Activated CD4-positive, CD25-positive, alpha-beta regulatory T cell treated with anti-CD3 and anti-CD28 coated beads, Interleukin-2, amount 50 U/mL, for 24 hours (primary cell): Measurements from ENCODE around the gene KLHL36.
A peak's percentile ranks its signal among the peaks of the same experiment; 100 is the strongest.

ENCODE experiments used
- ATAC-seq, 2 donors: fragments of 150-1000 bp; cut with Tn5 transposase; one replicate each; pipeline ENCODE4 v1.10.0; 2021; ENCODE audit warnings: mild to moderate bottlenecking in 1 of 2, moderate library complexity in 1 of 2

Gene KLHL36

GRCh38 chr16:84647828-84648594, at the start of gene KLHL36:
TSS of gene KLHL36 (plus strand) at chr16:84648511. CDS start at chr16:84650868, 2,357 bp downstream.
- peak; percentile 84 to 87 for ATAC-seq

GRCh38 chr16:84599521-84600202, 48.6 kb upstream of the KLHL36 start:
- peak; percentile 55 to 71 for ATAC-seq

- peak; percentile 74 to 76 for ATAC-seq
Measured at GRCh38 chr16:84600343-84601229, 47.7 kb upstream of the KLHL36 start.

- ATAC-seq = peak in 1 of 2 donors; percentile 6
Measured at GRCh38 chr16:84603140-84603816, 45.0 kb upstream of the KLHL36 start.

- no peak for ATAC-seq
Measured at GRCh38 chr16:84603940-84604339, 44.4 kb upstream of the KLHL36 start.

- ATAC-seq = no peak
Measured at GRCh38 chr16:84604477-84605013, 43.8 kb upstream of the KLHL36 start.

GRCh38 chr16:84605339-84605848, 42.9 kb upstream of the KLHL36 start:
- no peak for ATAC-seq

GRCh38 chr16:84606081-84606875, 42.0 kb upstream of the KLHL36 start:
- ATAC-seq = peak in 1 of 2 donors; percentile 46

- no peak for ATAC-seq
Measured at GRCh38 chr16:84607061-84607460, 41.2 kb upstream of the KLHL36 start.

GRCh38 chr16:84607694-84608093, 40.6 kb upstream of the KLHL36 start:
- peak; percentile 37 to 39 for ATAC-seq

GRCh38 chr16:84608282-84608681, 40.0 kb upstream of the KLHL36 start:
- ATAC-seq = peak; percentile 46 to 52

GRCh38 chr16:84609563-84610177, 38.6 kb upstream of the KLHL36 start:
- ATAC-seq = no peak

GRCh38 chr16:84610376-84610775, 37.9 kb upstream of the KLHL36 start:
- ATAC-seq = no peak

- ATAC-seq = no peak
Measured at GRCh38 chr16:84611041-84611440, 37.3 kb upstream of the KLHL36 start.

- no peak for ATAC-seq
Measured at GRCh38 chr16:84612686-84613085, 35.6 kb upstream of the KLHL36 start.

- no peak for ATAC-seq
Measured at GRCh38 chr16:84613408-84614072, 34.8 kb upstream of the KLHL36 start.

GRCh38 chr16:84614073-84614459, 34.2 kb upstream of the KLHL36 start:
- no peak for ATAC-seq

- ATAC-seq = no peak
Measured at GRCh38 chr16:84614623-84614967, 33.7 kb upstream of the KLHL36 start.

- ATAC-seq = no peak
Measured at GRCh38 chr16:84614968-84615813, 33.1 kb upstream of the KLHL36 start.
